Measurements from ENCODE around the gene TLCD1.

- TF ChIP-seq CTCF (IDR thresholded peaks at IDR 0.05), result no peak
- no peak for TF ChIP-seq POLR2A (IDR thresholded peaks at IDR 0.05)
Observed at GRCh38 chr17:28702026-28702751, 23.8 kb downstream of the TLCD1 start.

Data from body of pancreas (tissue), 4 donors.